K562 (cell line): Measurements from ENCODE around the gene WWOX. TPM values are rescaled to one million over a fixed set of nuclear protein-coding genes. Genes with fewer than 3 reads are reported as not detected.

Experiments
- ATAC-seq: fragments of 200-7000 bp; cut with Tn5 transposase; 3 replicates; pipeline ENCODE4 v1.9.1; 2020; ENCODE audit warnings: moderate library complexity
- BruUV-seq: library from RNA; stranded (reverse); fragments of 400-500 nt; replicated peaks from 2 replicates; lab custom pipeline; 2021; lab: Mats Ljungman, UMichigan
- CTCF ChIA-PET: fragments of 300-600 bp; formaldehyde crosslinking; extraction: SDS; loops from one replicate; lab custom pipeline; 2021; ENCODE audit warnings: low intra/inter-chr PET ratio; lab: Yijun Ruan, JAX
- POLR2A ChIA-PET: fragments of 300-600, 350-650 bp; sonication (Branson Sonifier 250); formaldehyde crosslinking; extraction: SDS; loops from one replicate; lab custom pipeline; 2021; ENCODE audit warnings: antibody characterized with exemption, inconsistent platforms; lab: Yijun Ruan, JAX
- DNase-seq, 4 experiments: peaks; one replicate each; pipeline versions ENCODE4 v3.0.0 to v3.0.0-alpha.2; 2011 to 2018; ENCODE audit warnings: low spot score in 3 of 4, mixed read lengths in 3 of 4; ENCODE audit errors: extremely low read depth in 1 of 4
- FAIRE-seq: peaks from 2 replicates; lab custom pipeline; 2011; peaks lifted over from hg19 to GRCh38; lab: Jason Lieb, UNC
- H2AFZ ChIP-seq: 2 replicates; pipeline ENCODE4 v1.6.0; 2011; ENCODE audit warnings: low read depth, low read length, control low read depth, inconsistent platforms
- H3K27ac ChIP-seq: fragments of 200-600 bp; 3 replicates; pipeline ENCODE4 v1.8.0; 2011; ENCODE audit warnings: low read depth, mild to moderate bottlenecking, control low read depth, inconsistent platforms, low read length, moderate library complexity, mixed read lengths; ENCODE audit errors: extremely low read depth
- H3K27me3 ChIP-seq, 2 experiments: fragments of 300-600 bp in 1 of 2; 2 replicates in 1 of 2; 3 replicates in 1 of 2; pipeline versions ENCODE4 v1.6.0 to v1.8.0; 2011; ENCODE audit warnings: inconsistent platforms in 2 of 2, low read length in 2 of 2, mild to moderate bottlenecking in 1 of 2, mixed read lengths in 1 of 2, moderate library complexity in 1 of 2; ENCODE audit not compliant: control insufficient read depth in 2 of 2, insufficient read depth in 2 of 2
- H3K36me3 ChIP-seq: fragments of 300-600 bp; 3 replicates; pipeline ENCODE4 v1.8.0; 2011; ENCODE audit warnings: mild to moderate bottlenecking, low read length, inconsistent platforms; ENCODE audit not compliant: control insufficient read depth, insufficient read depth
- H3K4me1 ChIP-seq, 2 experiments: fragments of 200-600 bp in 1 of 2; replicated peaks in 1 of 2; 2 replicates in 1 of 2; 3 replicates in 1 of 2; pipeline versions ENCODE4 v1.5.1 to v1.8.0; 2011; ENCODE audit warnings: inconsistent platforms in 2 of 2, low read length in 2 of 2, mild to moderate bottlenecking in 1 of 2, mixed read lengths in 1 of 2, moderate library complexity in 1 of 2; ENCODE audit not compliant: control insufficient read depth in 2 of 2, insufficient read depth in 2 of 2
- H3K4me2 ChIP-seq: 2 replicates; pipeline ENCODE4 v1.6.1; 2011; ENCODE audit warnings: low read length, control low read depth, inconsistent platforms, mixed read lengths; ENCODE audit not compliant: insufficient read depth
- H3K4me3 ChIP-seq: fragments of 200-600 bp; sonication (generic), shearing (Covaris generic); 2 replicates; pipeline ENCODE4 v1.5.1; 2016; ENCODE audit warnings: control low read depth, inconsistent platforms
- H3K79me2 ChIP-seq: fragments of 200-600 bp; 3 replicates; pipeline ENCODE4 v1.8.0; 2011; ENCODE audit warnings: low read length, inconsistent platforms; ENCODE audit not compliant: control insufficient read depth, insufficient read depth
- H3K9ac ChIP-seq, 2 experiments: 2 replicates each; pipeline versions ENCODE4 v1.6.0 to v1.6.1; 2011; ENCODE audit warnings: low read depth in 2 of 2, low read length in 2 of 2, control low read depth in 1 of 2, inconsistent platforms in 1 of 2, mild to moderate bottlenecking in 1 of 2, mixed read lengths in 1 of 2; ENCODE audit not compliant: insufficient read depth in 1 of 2
- H3K9me1 ChIP-seq: one replicate; pipeline ENCODE4 v1.6.0; 2011; ENCODE audit warnings: inconsistent platforms, mild to moderate bottlenecking, low read length, moderate library complexity; ENCODE audit not compliant: control insufficient read depth, insufficient read depth
- H3K9me3 ChIP-seq: replicated peaks from 2 replicates; pipeline ENCODE4 v1.5.1; 2011; ENCODE audit warnings: low read depth, low read length, inconsistent platforms; ENCODE audit not compliant: control insufficient read depth, insufficient read depth
- H4K20me1 ChIP-seq: replicated peaks from 2 replicates; pipeline ENCODE4 v1.6.1; 2011; ENCODE audit warnings: low read length, inconsistent platforms, mixed read lengths; ENCODE audit not compliant: control insufficient read depth, insufficient read depth
- ID3 ChIP-seq, 2 experiments: fragments of 250-450 bp in 1 of 2; fragments of 450-650 bp in 1 of 2; sonication (Bioruptor Pico) in 1 of 2; IDR thresholded peaks; 2 replicates each; pipeline versions ENCODE4 v1.6.1 to v1.8.0; 2016 to 2021; ENCODE audit warnings: mild to moderate bottlenecking in 2 of 2, moderate library complexity in 2 of 2, missing compliant biosample characterization in 1 of 2, missing genetic modification characterization in 1 of 2
- IRF2 ChIP-seq: sonication (generic); formaldehyde crosslinking; IDR thresholded peaks from 2 replicates; pipeline ENCODE4 v1.8.1; 2022; ENCODE audit warnings: mild to moderate bottlenecking, missing genetic modification reagents
- RFX7 ChIP-seq: fragments of 250-450 bp; sonication (Bioruptor Pico); IDR thresholded peaks from 2 replicates; pipeline ENCODE4 v1.5.1; 2021; ENCODE audit warnings: mild to moderate bottlenecking
- SMC3 ChIP-seq: conservative IDR thresholded peaks from 2 replicates; pipeline ENCODE4 v1.6.1; 2011; ENCODE audit warnings: low read depth, low read length, improper control_type of control experiment; ENCODE audit not compliant: insufficient read depth
- TBL1XR1 ChIP-seq, 2 experiments: IDR thresholded peaks; 2 replicates each; pipeline ENCODE4 v1.6.1; 2012; ENCODE audit warnings: improper control_type of control experiment in 2 of 2, low read length in 2 of 2, mild to moderate bottlenecking in 1 of 2
- ZNF140 ChIP-seq: fragments of 250-450 bp; sonication (Bioruptor Pico); IDR thresholded peaks from 2 replicates; pipeline ENCODE4 v1.8.0; 2021; ENCODE audit warnings: moderate library complexity, mild to moderate bottlenecking, inconsistent platforms
- WGBS: fragments of 100-300 bp; shearing (Covaris generic); methylation state at CpG from one replicate; pipeline ENCODE4 v1.1.6; 2016; ENCODE audit warnings: low coverage, mixed read lengths; ENCODE audit not compliant: insufficient coverage; ENCODE audit errors: missing lambda C conversion rate; 5-methylcytosine and 5-hydroxymethylcytosine counted together
- in situ Hi-C: fragments of 300-500 bp; cut with MboI; formaldehyde crosslinking; loops from 4 replicates; pipeline ENCODE4 v1.15.0; 2018; ENCODE audit warnings: inconsistent platforms, mixed read lengths
- intact Hi-C: fragments of 100-400 bp; cut with micrococcal nuclease; formaldehyde crosslinking; loops from 2 replicates; pipeline ENCODE4 v1.14.2; 2022
- polyA plus RNA-seq, 8 experiments: library from polyadenylated mRNA; depleted of rRNA in 4 of 8; stranded (reverse) in 5 of 8; unstranded in 3 of 8; fragments of >200 nt; fragmentation: Nextera tagmentation in 2 of 8; fragmentation: Illumina TruSeq in 1 of 8; extraction: Ambion mirVana in 2 of 8; extraction: Trizol in 1 of 8; gene quantifications; 2 replicates each; pipeline versions ENCODE4 v1.2.1 to v1.2.3, GENCODE V29; 2011 to 2014; ENCODE audit warnings: inconsistent platforms in 1 of 8, missing spikeins in 1 of 8
- total RNA-seq, 7 experiments: library from RNA; depleted of rRNA in 6 of 7; stranded (reverse); fragments of >200 nt in 6 of 7; fragmentation: Illumina TruSeq in 2 of 7; extraction: Trizol in 2 of 7; gene quantifications; 2 replicates each; pipeline versions ENCODE4 v1.2.1 to v1.2.3, GENCODE V29; 2011 to 2021; ENCODE audit warnings: low replicate concordance in 1 of 7

The WWOX gene
- total and polyA plus RNA-seq, 9 of the 15 experiments (the other 6 are each of a cell fraction or from before 2014, with no cell fraction given), result 1.6 to 22.7 (median 8.1) TPM

GRCh38 chr16:78281115-78281514 is 181.7 kb downstream of the WWOX start:
- intact Hi-C loops, result no loop called here
- Histone ChIP-seq H3K27ac (no peak overlapping the region), H3K27me3 (peaks cover 16 to 28% of the 10 kb centered on the region in 2 experiments), H4K20me1 (0 out of 2 replicates have a peak, but pooled peaks cover 2% of the 10 kb centered on the region), H3K4me3 (no peak overlapping the region), H3K9me3 (no peaks in the 10 kb centered on the region), H3K4me1 (no peaks in the 10 kb centered on the region), H3K4me2 (no peak overlapping the region), H3K9me1 (no peaks in the 10 kb centered on the region), H2AFZ (no peak overlapping the region), H3K9ac (no peak overlapping the region), H3K36me3 (no peaks in the 10 kb centered on the region), H3K79me2 (no peaks in the 10 kb centered on the region)
- ChIA-PET POLR2A (no interaction called here), CTCF (no interaction called here)
- DNase-seq (no peak), ATAC-seq (no peak), FAIRE-seq (no peak)
- no TSS peak for BruUV-seq
- no peak for TF ChIP-seq ZNF140 (CRISPR knock-in tag)
- TF ChIP-seq ID3 (CRISPR knock-in tag; IDR thresholded peaks at IDR 0.05), result no peak
- TF ChIP-seq ID3 (tag; IDR thresholded peaks at IDR 0.05), result no peak
- no peak for TF ChIP-seq SMC3
- TF ChIP-seq RFX7 (CRISPR knock-in tag), result no peak
- TF ChIP-seq IRF2 (CRISPR knock-in tag), result no peak
- no peak for TF ChIP-seq TBL1XR1 (IDR thresholded peaks at IDR 0.05; ENCODE audit: low read length in 2 of 2)
- in situ Hi-C loops, result no loop called here
- WGBS, result 5% methylated on average over 6 of the region's 6 CpGs
